HCT116 (cell line): Measurements from ENCODE around the gene RBCK1.
A peak's percentile ranks its signal among the peaks of the same experiment; 100 is the strongest.

Experiments used
- EZH2 ChIP-seq: fragments of 200-600 bp; sonication (generic); IDR thresholded peaks from 2 replicates; pipeline ENCODE4 v1.6.1; 2017; ENCODE audit warnings: antibody characterized with exemption, mixed run types
- EZH2phosphoT487 ChIP-seq: fragments of 200-600 bp; IDR thresholded peaks from 2 replicates; pipeline ENCODE4 v1.6.1; 2018; ENCODE audit warnings: antibody characterized with exemption, borderline replicate concordance
- JUND ChIP-seq: IDR thresholded peaks from 2 replicates; pipeline ENCODE4 v1.6.1; 2012
- POLR2A ChIP-seq: IDR thresholded peaks from 2 replicates; pipeline ENCODE4 v1.7.0; 2011; ENCODE audit warnings: borderline replicate concordance; ENCODE audit not compliant: insufficient read depth, insufficient read length; ENCODE audit errors: extremely low read depth
- POLR2AphosphoS5 ChIP-seq: IDR thresholded peaks from 2 replicates; pipeline ENCODE4 v1.6.1; 2011; ENCODE audit warnings: mild to moderate bottlenecking, low read depth, low read length, moderate library complexity
- RAD21 ChIP-seq: IDR thresholded peaks from 2 replicates; pipeline ENCODE4 v1.6.1; 2012; ENCODE audit warnings: low read depth, mild to moderate bottlenecking
- SRF ChIP-seq: IDR thresholded peaks from 2 replicates; pipeline ENCODE4 v1.6.1; 2012; ENCODE audit warnings: low read depth
- TCF7L2 ChIP-seq: IDR thresholded peaks from 2 replicates; pipeline ENCODE4 v1.7.0; 2011; ENCODE audit warnings: borderline replicate concordance, inconsistent platforms; ENCODE audit not compliant: insufficient read depth, insufficient read length; ENCODE audit errors: extremely low read depth
- YY1 ChIP-seq: IDR thresholded peaks from 2 replicates; pipeline ENCODE4 v1.6.1; 2011; ENCODE audit warnings: low read length, low read depth, moderate library complexity, mild to moderate bottlenecking; ENCODE audit not compliant: insufficient replicate concordance; ENCODE audit errors: extremely low read depth
- ZFX ChIP-seq: fragments of 450-650 bp; IDR thresholded peaks from 2 replicates; pipeline ENCODE4 v1.6.1; 2017
- TF ChIP-seq, protein P1 (sequence below), 3 experiments: fragments of 200-600 bp in 1 of 3; sonication (generic) in 1 of 3; IDR thresholded peaks in 2 of 3; conservative IDR thresholded peaks in 1 of 3; 2 replicates each; pipeline ENCODE4 v1.5.1; 2012 to 2017; ENCODE audit warnings: low read depth in 2 of 3, low read length in 2 of 3, antibody characterized with exemption in 1 of 3, borderline replicate concordance in 1 of 3, control low read depth in 1 of 3, mild to moderate bottlenecking in 1 of 3, mixed read lengths in 1 of 3, mixed run types in 1 of 3, moderate library complexity in 1 of 3; ENCODE audit not compliant: insufficient read depth in 1 of 3
- TF ChIP-seq, protein P2 (sequence below): IDR thresholded peaks from 2 replicates; pipeline ENCODE4 v1.6.1; 2012
- TF ChIP-seq, protein P3 (sequence below): IDR thresholded peaks from 2 replicates; pipeline ENCODE4 v1.6.1; 2012

DNA sequence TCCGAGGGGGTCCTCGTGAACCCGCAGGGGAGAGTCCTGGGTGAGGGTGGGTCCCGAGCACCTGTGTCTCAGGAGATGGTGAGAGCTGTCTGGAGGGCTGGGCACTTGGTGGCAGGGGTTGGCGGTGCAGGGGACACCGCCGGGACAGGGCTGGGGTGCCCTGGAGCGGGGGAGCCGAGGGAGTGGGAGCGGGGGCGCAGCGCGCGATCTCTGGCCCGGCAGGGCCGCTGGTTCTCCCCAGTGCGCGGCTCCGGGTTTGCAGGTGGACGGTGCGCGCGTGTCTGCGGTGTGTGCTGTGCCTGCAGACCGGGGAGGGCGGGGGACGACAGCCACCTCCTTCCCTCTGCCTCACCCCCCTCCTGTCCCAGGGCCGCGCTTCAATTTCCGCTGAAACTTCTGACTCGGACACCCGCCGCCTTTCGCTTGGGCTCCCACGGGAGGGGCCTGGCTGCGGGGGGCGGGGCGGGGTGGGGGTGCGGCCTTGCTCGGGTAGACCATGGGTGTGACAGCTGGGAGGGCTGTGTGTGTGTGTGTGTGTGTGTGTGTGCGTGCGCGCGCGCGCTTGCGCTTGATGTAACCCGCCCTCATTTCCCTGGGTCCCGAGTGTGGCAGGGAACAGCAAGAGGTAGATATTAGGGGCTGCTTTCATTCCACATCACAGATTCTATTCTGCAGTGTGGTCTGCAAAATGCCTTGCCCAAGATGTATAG lies 26.4 kb upstream of the RBCK1 start:
- TF ChIP-seq TCF7L2 (peak; percentile 94), SRF (no peak), POLR2AphosphoS5 (peak; percentile 78), JUND (no peak), EZH2 (no peak), YY1 (no peak), RAD21 (no peak), POLR2A (no peak), EZH2phosphoT487 (no peak), ZFX (no peak)
- TF ChIP-seq, protein P1, sequence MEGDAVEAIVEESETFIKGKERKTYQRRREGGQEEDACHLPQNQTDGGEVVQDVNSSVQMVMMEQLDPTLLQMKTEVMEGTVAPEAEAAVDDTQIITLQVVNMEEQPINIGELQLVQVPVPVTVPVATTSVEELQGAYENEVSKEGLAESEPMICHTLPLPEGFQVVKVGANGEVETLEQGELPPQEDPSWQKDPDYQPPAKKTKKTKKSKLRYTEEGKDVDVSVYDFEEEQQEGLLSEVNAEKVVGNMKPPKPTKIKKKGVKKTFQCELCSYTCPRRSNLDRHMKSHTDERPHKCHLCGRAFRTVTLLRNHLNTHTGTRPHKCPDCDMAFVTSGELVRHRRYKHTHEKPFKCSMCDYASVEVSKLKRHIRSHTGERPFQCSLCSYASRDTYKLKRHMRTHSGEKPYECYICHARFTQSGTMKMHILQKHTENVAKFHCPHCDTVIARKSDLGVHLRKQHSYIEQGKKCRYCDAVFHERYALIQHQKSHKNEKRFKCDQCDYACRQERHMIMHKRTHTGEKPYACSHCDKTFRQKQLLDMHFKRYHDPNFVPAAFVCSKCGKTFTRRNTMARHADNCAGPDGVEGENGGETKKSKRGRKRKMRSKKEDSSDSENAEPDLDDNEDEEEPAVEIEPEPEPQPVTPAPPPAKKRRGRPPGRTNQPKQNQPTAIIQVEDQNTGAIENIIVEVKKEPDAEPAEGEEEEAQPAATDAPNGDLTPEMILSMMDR (IDR thresholded peaks at IDR 0.05 in 2 of 3, conservative IDR thresholded peaks at IDR 0.05 in 1 of 3; ENCODE audit: borderline replicate concordance in 1 of 3, insufficient read depth in 1 of 3, low read depth in 2 of 3, low read length in 2 of 3): no peak
- TF ChIP-seq, protein P2, sequence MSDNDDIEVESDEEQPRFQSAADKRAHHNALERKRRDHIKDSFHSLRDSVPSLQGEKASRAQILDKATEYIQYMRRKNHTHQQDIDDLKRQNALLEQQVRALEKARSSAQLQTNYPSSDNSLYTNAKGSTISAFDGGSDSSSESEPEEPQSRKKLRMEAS: no peak
- TF ChIP-seq, protein P3, sequence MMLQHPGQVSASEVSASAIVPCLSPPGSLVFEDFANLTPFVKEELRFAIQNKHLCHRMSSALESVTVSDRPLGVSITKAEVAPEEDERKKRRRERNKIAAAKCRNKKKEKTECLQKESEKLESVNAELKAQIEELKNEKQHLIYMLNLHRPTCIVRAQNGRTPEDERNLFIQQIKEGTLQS: no peak
